HepG2 (cell line): ENCODE results near the gene CD300LG. TPM values are rescaled to one million over a fixed set of nuclear protein-coding genes. Genes with fewer than 3 reads are reported as not detected.

ENCODE experiments used
- CBX5 ChIP-seq: sonication (generic); formaldehyde crosslinking; IDR thresholded peaks from 2 replicates; pipeline ENCODE4 v1.4.0; 2020; ENCODE audit warnings: missing genetic modification reagents, borderline replicate concordance
- FOXK1 ChIP-seq: sonication (generic); formaldehyde crosslinking; IDR thresholded peaks from 2 replicates; pipeline ENCODE4 v1.4.0; 2020; ENCODE audit warnings: low read depth, missing genetic modification reagents, borderline replicate concordance
- GABPB1 ChIP-seq: IDR thresholded peaks from 2 replicates; pipeline ENCODE4 v1.6.1; 2016; ENCODE audit warnings: mild to moderate bottlenecking, missing genetic modification reagents, moderate library complexity, missing compliant biosample characterization
- HNRNPLL ChIP-seq: fragments of 200-400 bp; formaldehyde crosslinking; IDR thresholded peaks from 2 replicates; pipeline ENCODE4 v1.6.1; 2017; ENCODE audit warnings: mild to moderate bottlenecking, low read depth, low read length; ENCODE audit not compliant: poor library complexity, severe bottlenecking
- HOXA7 ChIP-seq: sonication (generic); formaldehyde crosslinking; IDR thresholded peaks from 2 replicates; pipeline ENCODE4 v1.8.1; 2022; ENCODE audit warnings: mild to moderate bottlenecking, missing genetic modification reagents, moderate library complexity
- MBD4 ChIP-seq: IDR thresholded peaks from 2 replicates; pipeline ENCODE4 v1.6.1; 2012; ENCODE audit warnings: low read length, inconsistent platforms, borderline replicate concordance
- RELA ChIP-seq: sonication (generic); formaldehyde crosslinking; IDR thresholded peaks from 2 replicates; pipeline ENCODE4 v1.4.0; 2020; ENCODE audit warnings: missing genetic modification reagents
- SSRP1 ChIP-seq: IDR thresholded peaks from 2 replicates; pipeline ENCODE4 v1.6.1; 2016; ENCODE audit warnings: control low read depth
- ZNF143 ChIP-seq: sonication (generic); formaldehyde crosslinking; IDR thresholded peaks from 2 replicates; pipeline ENCODE4 v1.4.0; 2020; ENCODE audit warnings: missing genetic modification reagents
- ZNF331 ChIP-seq: sonication (generic); formaldehyde crosslinking; IDR thresholded peaks from 2 replicates; pipeline ENCODE4 v1.4.0; 2020; ENCODE audit warnings: missing genetic modification reagents
- ZNF382 ChIP-seq: sonication (generic); formaldehyde crosslinking; IDR thresholded peaks from 2 replicates; pipeline ENCODE4 v1.5.0; 2020; ENCODE audit warnings: missing genetic modification reagents, mild to moderate bottlenecking, borderline replicate concordance
- ZNF598 ChIP-seq: sonication (generic); formaldehyde crosslinking; IDR thresholded peaks from 2 replicates; pipeline ENCODE4 v1.5.1; 2020; ENCODE audit warnings: mild to moderate bottlenecking, missing genetic modification reagents, borderline replicate concordance
- polyA plus RNA-seq, 8 experiments: library from polyadenylated mRNA; depleted of rRNA in 3 of 8; stranded (reverse) in 7 of 8; unstranded in 1 of 8; fragments of >200 nt; fragmentation: Illumina TruSeq in 4 of 8; extraction: Trizol in 4 of 8; gene quantifications; 2 replicates each; pipeline versions ENCODE4 v1.2.1 to v1.2.3, GENCODE V29; 2011 to 2016; ENCODE audit warnings: low read depth in 4 of 8, missing spikeins in 1 of 8, mixed read lengths in 1 of 8; ENCODE audit not compliant: insufficient read depth in 1 of 8
- total RNA-seq, 5 experiments: library from RNA; depleted of rRNA; stranded (reverse); fragments of >200 nt; fragmentation: Illumina TruSeq; extraction: Trizol; gene quantifications; 2 replicates each; pipeline ENCODE4 v1.2.3, GENCODE V29; 2016; ENCODE audit warnings: low read depth in 1 of 5
- TF ChIP-seq, protein P1 (sequence below): sonication (generic); formaldehyde crosslinking; IDR thresholded peaks from 2 replicates; pipeline ENCODE4 v1.5.0; 2020; ENCODE audit warnings: mild to moderate bottlenecking, low read depth, missing genetic modification reagents, borderline replicate concordance
- TF ChIP-seq, protein P2 (sequence below): sonication (generic); formaldehyde crosslinking; IDR thresholded peaks from 2 replicates; pipeline ENCODE4 v1.4.0; 2020; ENCODE audit warnings: missing genetic modification reagents
- TF ChIP-seq, protein P3 (sequence below): sonication (generic); formaldehyde crosslinking; IDR thresholded peaks from 2 replicates; pipeline ENCODE4 v1.5.1; 2020; ENCODE audit warnings: mild to moderate bottlenecking, missing genetic modification reagents, moderate library complexity
- TF ChIP-seq, protein P4 (sequence below): sonication (generic); formaldehyde crosslinking; IDR thresholded peaks from 2 replicates; pipeline ENCODE4 v1.4.0; 2020; ENCODE audit warnings: missing genetic modification reagents
- TF ChIP-seq, protein P5 (sequence below): IDR thresholded peaks from 2 replicates; pipeline ENCODE4 v1.6.1; 2012; ENCODE audit warnings: inconsistent platforms
- TF ChIP-seq, protein P6 (sequence below): sonication (generic); formaldehyde crosslinking; IDR thresholded peaks from 2 replicates; pipeline ENCODE4 v1.8.0; 2022; ENCODE audit warnings: mild to moderate bottlenecking, missing genetic modification reagents; ENCODE audit not compliant: insufficient replicate concordance

CD300LG gene
- total and polyA plus RNA-seq, 2 of the 13 experiments (the other 11 are each of a cell fraction or from before 2014, with no cell fraction given), result not detected

DNA sequence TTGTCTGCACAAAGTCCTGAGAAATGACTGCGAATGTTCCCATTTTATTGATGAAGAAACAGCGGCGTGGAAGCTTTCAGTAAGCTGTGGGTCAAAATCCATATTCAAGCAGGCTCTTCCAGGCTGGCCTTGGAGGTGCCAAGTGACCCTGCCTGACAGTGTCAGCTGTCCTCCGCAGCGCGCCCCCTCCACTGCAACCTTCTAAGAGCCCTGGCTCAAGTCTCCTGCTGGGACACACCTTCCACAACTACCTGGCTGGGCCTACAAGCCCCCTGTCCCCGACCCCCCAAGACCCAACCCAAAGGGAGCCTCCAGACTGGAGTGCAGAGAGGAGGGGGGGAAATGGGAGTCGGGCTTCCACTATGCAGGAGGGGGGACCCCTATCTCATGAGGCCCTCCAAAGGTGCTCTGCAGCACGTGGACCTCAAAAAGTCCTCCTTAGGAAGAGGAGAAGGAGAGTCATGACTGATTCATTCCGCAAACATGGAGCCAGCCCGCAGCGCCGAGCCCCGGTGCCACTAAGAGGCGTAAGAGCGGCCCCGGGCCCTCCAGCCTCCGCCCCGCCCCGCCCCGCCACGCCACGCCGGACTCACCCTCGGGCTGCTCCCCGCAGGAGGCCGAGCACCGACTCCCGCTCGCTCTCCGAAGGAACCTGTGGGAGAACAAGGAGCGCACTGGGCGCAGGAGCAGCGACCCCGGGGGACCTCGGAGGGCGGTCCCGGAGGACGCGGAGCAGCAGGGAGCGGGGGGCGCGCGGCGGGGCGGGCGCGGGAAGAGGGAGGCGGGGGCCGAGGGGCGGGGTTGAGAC, 14.6 kb upstream of the CD300LG start (continued):
- peak; percentile 28 for TF ChIP-seq HNRNPLL
- TF ChIP-seq MBD4, result no peak
- no peak for TF ChIP-seq ZNF143 (CRISPR knock-in tag)
- TF ChIP-seq, protein P1, sequence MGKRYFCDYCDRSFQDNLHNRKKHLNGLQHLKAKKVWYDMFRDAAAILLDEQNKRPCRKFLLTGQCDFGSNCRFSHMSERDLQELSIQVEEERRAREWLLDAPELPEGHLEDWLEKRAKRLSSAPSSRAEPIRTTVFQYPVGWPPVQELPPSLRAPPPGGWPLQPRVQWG (CRISPR knock-in tag), result no peak
- TF ChIP-seq, protein P2, sequence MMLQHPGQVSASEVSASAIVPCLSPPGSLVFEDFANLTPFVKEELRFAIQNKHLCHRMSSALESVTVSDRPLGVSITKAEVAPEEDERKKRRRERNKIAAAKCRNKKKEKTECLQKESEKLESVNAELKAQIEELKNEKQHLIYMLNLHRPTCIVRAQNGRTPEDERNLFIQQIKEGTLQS (CRISPR knock-in tag), result no peak
- TF ChIP-seq, protein P3, sequence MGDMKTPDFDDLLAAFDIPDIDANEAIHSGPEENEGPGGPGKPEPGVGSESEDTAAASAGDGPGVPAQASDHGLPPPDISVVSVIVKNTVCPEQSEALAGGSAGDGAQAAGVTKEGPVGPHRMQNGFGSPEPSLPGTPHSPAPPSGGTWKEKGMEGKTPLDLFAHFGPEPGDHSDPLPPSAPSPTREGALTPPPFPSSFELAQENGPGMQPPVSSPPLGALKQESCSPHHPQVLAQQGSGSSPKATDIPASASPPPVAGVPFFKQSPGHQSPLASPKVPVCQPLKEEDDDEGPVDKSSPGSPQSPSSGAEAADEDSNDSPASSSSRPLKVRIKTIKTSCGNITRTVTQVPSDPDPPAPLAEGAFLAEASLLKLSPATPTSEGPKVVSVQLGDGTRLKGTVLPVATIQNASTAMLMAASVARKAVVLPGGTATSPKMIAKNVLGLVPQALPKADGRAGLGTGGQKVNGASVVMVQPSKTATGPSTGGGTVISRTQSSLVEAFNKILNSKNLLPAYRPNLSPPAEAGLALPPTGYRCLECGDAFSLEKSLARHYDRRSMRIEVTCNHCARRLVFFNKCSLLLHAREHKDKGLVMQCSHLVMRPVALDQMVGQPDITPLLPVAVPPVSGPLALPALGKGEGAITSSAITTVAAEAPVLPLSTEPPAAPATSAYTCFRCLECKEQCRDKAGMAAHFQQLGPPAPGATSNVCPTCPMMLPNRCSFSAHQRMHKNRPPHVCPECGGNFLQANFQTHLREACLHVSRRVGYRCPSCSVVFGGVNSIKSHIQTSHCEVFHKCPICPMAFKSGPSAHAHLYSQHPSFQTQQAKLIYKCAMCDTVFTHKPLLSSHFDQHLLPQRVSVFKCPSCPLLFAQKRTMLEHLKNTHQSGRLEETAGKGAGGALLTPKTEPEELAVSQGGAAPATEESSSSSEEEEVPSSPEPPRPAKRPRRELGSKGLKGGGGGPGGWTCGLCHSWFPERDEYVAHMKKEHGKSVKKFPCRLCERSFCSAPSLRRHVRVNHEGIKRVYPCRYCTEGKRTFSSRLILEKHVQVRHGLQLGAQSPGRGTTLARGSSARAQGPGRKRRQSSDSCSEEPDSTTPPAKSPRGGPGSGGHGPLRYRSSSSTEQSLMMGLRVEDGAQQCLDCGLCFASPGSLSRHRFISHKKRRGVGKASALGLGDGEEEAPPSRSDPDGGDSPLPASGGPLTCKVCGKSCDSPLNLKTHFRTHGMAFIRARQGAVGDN (CRISPR knock-in tag), result peak; percentile 52; the same call in 1 of the 2 replicates
- no peak for TF ChIP-seq ZNF331 (CRISPR knock-in tag)
- TF ChIP-seq FOXK1 (CRISPR knock-in tag), result no peak
- no peak for TF ChIP-seq CBX5
- no peak for TF ChIP-seq ZNF382 (CRISPR knock-in tag)
- no peak for TF ChIP-seq HOXA7 (CRISPR knock-in tag)
- TF ChIP-seq, protein P4, sequence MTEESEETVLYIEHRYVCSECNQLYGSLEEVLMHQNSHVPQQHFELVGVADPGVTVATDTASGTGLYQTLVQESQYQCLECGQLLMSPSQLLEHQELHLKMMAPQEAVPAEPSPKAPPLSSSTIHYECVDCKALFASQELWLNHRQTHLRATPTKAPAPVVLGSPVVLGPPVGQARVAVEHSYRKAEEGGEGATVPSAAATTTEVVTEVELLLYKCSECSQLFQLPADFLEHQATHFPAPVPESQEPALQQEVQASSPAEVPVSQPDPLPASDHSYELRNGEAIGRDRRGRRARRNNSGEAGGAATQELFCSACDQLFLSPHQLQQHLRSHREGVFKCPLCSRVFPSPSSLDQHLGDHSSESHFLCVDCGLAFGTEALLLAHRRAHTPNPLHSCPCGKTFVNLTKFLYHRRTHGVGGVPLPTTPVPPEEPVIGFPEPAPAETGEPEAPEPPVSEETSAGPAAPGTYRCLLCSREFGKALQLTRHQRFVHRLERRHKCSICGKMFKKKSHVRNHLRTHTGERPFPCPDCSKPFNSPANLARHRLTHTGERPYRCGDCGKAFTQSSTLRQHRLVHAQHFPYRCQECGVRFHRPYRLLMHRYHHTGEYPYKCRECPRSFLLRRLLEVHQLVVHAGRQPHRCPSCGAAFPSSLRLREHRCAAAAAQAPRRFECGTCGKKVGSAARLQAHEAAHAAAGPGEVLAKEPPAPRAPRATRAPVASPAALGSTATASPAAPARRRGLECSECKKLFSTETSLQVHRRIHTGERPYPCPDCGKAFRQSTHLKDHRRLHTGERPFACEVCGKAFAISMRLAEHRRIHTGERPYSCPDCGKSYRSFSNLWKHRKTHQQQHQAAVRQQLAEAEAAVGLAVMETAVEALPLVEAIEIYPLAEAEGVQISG (CRISPR knock-in tag), result no peak; the same call in 1 of the 2 replicates
- TF ChIP-seq, protein P5, sequence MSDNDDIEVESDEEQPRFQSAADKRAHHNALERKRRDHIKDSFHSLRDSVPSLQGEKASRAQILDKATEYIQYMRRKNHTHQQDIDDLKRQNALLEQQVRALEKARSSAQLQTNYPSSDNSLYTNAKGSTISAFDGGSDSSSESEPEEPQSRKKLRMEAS, result no peak
- no peak for TF ChIP-seq RELA
- TF ChIP-seq SSRP1 (CRISPR knock-in tag), result no peak
- TF ChIP-seq ZNF598 (CRISPR knock-in tag), result no peak
- no peak for TF ChIP-seq GABPB1 (CRISPR knock-in tag)
- TF ChIP-seq, protein P6, sequence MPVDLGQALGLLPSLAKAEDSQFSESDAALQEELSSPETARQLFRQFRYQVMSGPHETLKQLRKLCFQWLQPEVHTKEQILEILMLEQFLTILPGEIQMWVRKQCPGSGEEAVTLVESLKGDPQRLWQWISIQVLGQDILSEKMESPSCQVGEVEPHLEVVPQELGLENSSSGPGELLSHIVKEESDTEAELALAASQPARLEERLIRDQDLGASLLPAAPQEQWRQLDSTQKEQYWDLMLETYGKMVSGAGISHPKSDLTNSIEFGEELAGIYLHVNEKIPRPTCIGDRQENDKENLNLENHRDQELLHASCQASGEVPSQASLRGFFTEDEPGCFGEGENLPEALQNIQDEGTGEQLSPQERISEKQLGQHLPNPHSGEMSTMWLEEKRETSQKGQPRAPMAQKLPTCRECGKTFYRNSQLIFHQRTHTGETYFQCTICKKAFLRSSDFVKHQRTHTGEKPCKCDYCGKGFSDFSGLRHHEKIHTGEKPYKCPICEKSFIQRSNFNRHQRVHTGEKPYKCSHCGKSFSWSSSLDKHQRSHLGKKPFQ (CRISPR knock-in tag), result no peak
